ENCODE results near the gene CNOT6L.

Gene CNOT6L

GRCh38 chr4:77758804-77759203 is 60.4 kb downstream of the CNOT6L start:
- no peak for DNase-seq (ENCODE audit: low read depth, low spot score)
- H3K27me3 ChIP-seq (ENCODE audit: insufficient read depth, insufficient read length), result no peaks in the 10 kb centered on the region
- H3K9ac ChIP-seq (ENCODE audit: insufficient read length, low read depth), result no peak overlapping the region
- no peaks in the 10 kb centered on the region for H3K36me3 ChIP-seq (ENCODE audit: insufficient read depth, insufficient read length, low read length)
- TF ChIP-seq SUZ12 (IDR thresholded peaks at IDR 0.05; ENCODE audit: extremely low read depth, insufficient read depth, insufficient read length) (no peak), ZNF274 (IDR thresholded peaks at IDR 0.05; ENCODE audit: low read depth, low read length) (no peak), YY1 (IDR thresholded peaks at IDR 0.05; ENCODE audit: insufficient read depth, insufficient read length) (no peak)
- H3K4me1 ChIP-seq (ENCODE audit: insufficient read depth, insufficient read length), result no peaks in the 10 kb centered on the region
- no peak overlapping the region for H3K4me3 ChIP-seq (ENCODE audit: insufficient read length, low read depth)
- H3K9me3 ChIP-seq (ENCODE audit: insufficient read depth, low read length), result peaks cover 18% of the 10 kb centered on the region

- Histone ChIP-seq H3K4me3 (ENCODE audit: insufficient read length, low read depth) (no peak overlapping the region), H3K27me3 (ENCODE audit: insufficient read depth, insufficient read length) (no peaks in the 10 kb centered on the region), H3K4me1 (ENCODE audit: insufficient read depth, insufficient read length) (no peaks in the 10 kb centered on the region), H3K36me3 (ENCODE audit: insufficient read depth, insufficient read length, low read length) (no peaks in the 10 kb centered on the region), H3K9ac (ENCODE audit: insufficient read length, low read depth) (no peak overlapping the region), H3K9me3 (ENCODE audit: insufficient read depth, low read length) (no peaks in the 10 kb centered on the region)
- DNase-seq (ENCODE audit: low read depth, low spot score), result no peak
- TF ChIP-seq SUZ12 (IDR thresholded peaks at IDR 0.05; ENCODE audit: extremely low read depth, insufficient read depth, insufficient read length) (no peak), YY1 (IDR thresholded peaks at IDR 0.05; ENCODE audit: insufficient read depth, insufficient read length) (no peak), ZNF274 (IDR thresholded peaks at IDR 0.05; ENCODE audit: low read depth, low read length) (no peak)
Observed at GRCh38 chr4:77751764-77752163, 67.4 kb downstream of the CNOT6L start.

DNA sequence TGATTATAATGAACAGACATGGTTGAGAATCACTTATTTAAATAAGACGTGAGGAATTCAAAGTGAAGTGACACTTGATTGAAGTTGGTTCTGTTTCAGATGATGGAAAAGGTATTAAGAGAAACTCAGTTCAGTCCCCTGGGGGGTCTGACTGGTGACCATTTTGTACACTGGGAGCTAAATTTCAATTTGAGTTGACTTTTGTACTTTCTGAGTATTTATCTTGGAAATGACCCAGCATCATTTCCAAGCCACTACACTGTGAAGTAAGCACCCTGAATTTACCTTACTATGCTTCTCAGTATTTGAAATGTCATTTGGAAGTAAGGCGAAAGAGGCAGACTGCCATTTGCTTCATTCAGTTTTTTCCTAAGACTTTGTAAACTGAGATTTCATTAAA is 73.4 kb downstream of the CNOT6L start:
- no peak overlapping the region for H3K9ac ChIP-seq (ENCODE audit: insufficient read length, low read depth)
- no peaks in the 10 kb centered on the region for H3K36me3 ChIP-seq (ENCODE audit: insufficient read depth, insufficient read length, low read length)
- no peak for DNase-seq (ENCODE audit: low read depth, low spot score)
- H3K9me3 ChIP-seq (ENCODE audit: insufficient read depth, low read length), result no peaks in the 10 kb centered on the region
- H3K27me3 ChIP-seq (ENCODE audit: insufficient read depth, insufficient read length), result no peaks in the 10 kb centered on the region
- H3K4me3 ChIP-seq (ENCODE audit: insufficient read length, low read depth), result no peak overlapping the region
- H3K4me1 ChIP-seq (ENCODE audit: insufficient read depth, insufficient read length), result no peaks in the 10 kb centered on the region
- TF ChIP-seq SUZ12 (IDR thresholded peaks at IDR 0.05; ENCODE audit: extremely low read depth, insufficient read depth, insufficient read length) (no peak), YY1 (IDR thresholded peaks at IDR 0.05; ENCODE audit: insufficient read depth, insufficient read length) (no peak), ZNF274 (IDR thresholded peaks at IDR 0.05; ENCODE audit: low read depth, low read length) (no peak)

DNA sequence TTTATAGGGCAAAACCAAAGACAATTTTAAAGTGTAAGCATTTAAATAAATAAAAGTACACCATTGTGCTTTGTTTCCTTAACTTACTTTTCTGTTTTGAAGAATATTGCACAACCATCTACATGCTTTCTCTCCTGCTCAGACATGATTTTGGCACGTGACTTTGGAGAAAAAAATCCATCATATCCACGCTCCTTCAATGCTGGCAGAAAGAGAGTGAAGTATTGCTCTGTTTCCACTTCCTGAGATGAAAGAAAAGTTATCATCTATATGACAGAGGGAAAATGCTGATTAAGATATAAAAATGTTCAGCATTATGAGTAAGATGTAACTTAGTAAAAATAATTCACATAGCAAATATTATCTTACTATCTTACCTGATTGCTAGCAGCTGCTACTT is 77.1 kb downstream of the CNOT6L start:
- Histone ChIP-seq H3K9me3 (ENCODE audit: insufficient read depth, low read length) (no peaks in the 10 kb centered on the region), H3K9ac (ENCODE audit: insufficient read length, low read depth) (no peak overlapping the region), H3K4me3 (ENCODE audit: insufficient read length, low read depth) (no peak overlapping the region), H3K36me3 (ENCODE audit: insufficient read depth, insufficient read length, low read length) (no peaks in the 10 kb centered on the region), H3K27me3 (ENCODE audit: insufficient read depth, insufficient read length) (no peaks in the 10 kb centered on the region), H3K4me1 (ENCODE audit: insufficient read depth, insufficient read length) (no peaks in the 10 kb centered on the region)
- DNase-seq (ENCODE audit: low read depth, low spot score), result no peak
- TF ChIP-seq ZNF274 (IDR thresholded peaks at IDR 0.05; ENCODE audit: low read depth, low read length), result no peak
- TF ChIP-seq SUZ12 (IDR thresholded peaks at IDR 0.05; ENCODE audit: extremely low read depth, insufficient read depth, insufficient read length), result no peak
- no peak for TF ChIP-seq YY1 (IDR thresholded peaks at IDR 0.05; ENCODE audit: insufficient read depth, insufficient read length)

DNA sequence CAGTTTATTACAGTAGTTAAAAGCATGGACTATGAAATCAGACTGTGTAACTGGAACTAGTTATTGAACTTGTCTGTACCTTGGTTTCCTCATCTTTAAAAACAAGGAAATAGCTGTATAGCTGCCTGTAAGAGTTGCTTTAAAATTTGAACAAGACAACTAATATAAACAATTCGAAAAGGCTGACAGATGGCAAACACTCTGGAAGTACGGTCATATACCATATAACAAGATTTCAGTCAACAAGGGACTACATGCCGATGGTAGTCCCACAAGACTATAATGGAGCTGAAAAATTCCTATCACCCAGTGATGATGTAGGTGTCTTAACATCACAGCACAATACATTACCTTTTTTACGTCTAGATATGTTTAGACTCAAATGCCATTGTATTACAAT is 78.7 kb downstream of the CNOT6L start:
- H3K27me3 ChIP-seq (ENCODE audit: insufficient read depth, insufficient read length), result no peaks in the 10 kb centered on the region
- no peaks in the 10 kb centered on the region for H3K4me1 ChIP-seq (ENCODE audit: insufficient read depth, insufficient read length)
- no peak for DNase-seq (ENCODE audit: low read depth, low spot score)
- no peak overlapping the region for H3K9ac ChIP-seq (ENCODE audit: insufficient read length, low read depth)
- no peaks in the 10 kb centered on the region for H3K9me3 ChIP-seq (ENCODE audit: insufficient read depth, low read length)
- no peak for TF ChIP-seq ZNF274 (IDR thresholded peaks at IDR 0.05; ENCODE audit: low read depth, low read length)
- TF ChIP-seq SUZ12 (IDR thresholded peaks at IDR 0.05; ENCODE audit: extremely low read depth, insufficient read depth, insufficient read length), result no peak
- no peak for TF ChIP-seq YY1 (IDR thresholded peaks at IDR 0.05; ENCODE audit: insufficient read depth, insufficient read length)
- H3K4me3 ChIP-seq (ENCODE audit: insufficient read length, low read depth), result no peak overlapping the region
- no peaks in the 10 kb centered on the region for H3K36me3 ChIP-seq (ENCODE audit: insufficient read depth, insufficient read length, low read length)

DNA sequence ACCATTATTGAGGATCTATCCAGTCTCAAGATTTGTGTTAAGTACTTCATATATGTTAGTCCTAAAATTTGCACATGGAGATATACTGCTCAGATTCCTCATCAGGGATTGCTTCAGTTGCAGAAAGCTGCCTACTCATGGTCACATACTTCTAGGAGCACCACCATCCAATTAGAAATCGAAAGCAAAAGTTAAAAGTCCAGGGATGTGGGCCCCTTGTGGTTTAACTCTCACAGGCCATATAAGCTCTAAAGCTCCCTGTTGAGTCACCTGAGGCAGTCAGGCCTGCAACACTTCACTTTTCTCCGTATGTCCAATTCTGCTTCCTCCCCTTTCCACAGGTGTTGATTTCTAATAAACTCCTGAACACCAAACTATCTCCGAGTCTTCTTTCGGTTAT is 84.2 kb downstream of the CNOT6L start:
- Histone ChIP-seq H3K27me3 (ENCODE audit: insufficient read depth, insufficient read length) (no peaks in the 10 kb centered on the region), H3K4me1 (ENCODE audit: insufficient read depth, insufficient read length) (no peaks in the 10 kb centered on the region), H3K36me3 (ENCODE audit: insufficient read depth, insufficient read length, low read length) (peaks cover 2% of the 10 kb centered on the region), H3K9ac (ENCODE audit: insufficient read length, low read depth) (no peak overlapping the region), H3K4me3 (ENCODE audit: insufficient read length, low read depth) (no peak overlapping the region), H3K9me3 (ENCODE audit: insufficient read depth, low read length) (no peaks in the 10 kb centered on the region)
- TF ChIP-seq SUZ12 (IDR thresholded peaks at IDR 0.05; ENCODE audit: extremely low read depth, insufficient read depth, insufficient read length) (no peak), ZNF274 (IDR thresholded peaks at IDR 0.05; ENCODE audit: low read depth, low read length) (no peak), YY1 (IDR thresholded peaks at IDR 0.05; ENCODE audit: insufficient read depth, insufficient read length) (no peak)
- DNase-seq (ENCODE audit: low read depth, low spot score), result no peak

DNA sequence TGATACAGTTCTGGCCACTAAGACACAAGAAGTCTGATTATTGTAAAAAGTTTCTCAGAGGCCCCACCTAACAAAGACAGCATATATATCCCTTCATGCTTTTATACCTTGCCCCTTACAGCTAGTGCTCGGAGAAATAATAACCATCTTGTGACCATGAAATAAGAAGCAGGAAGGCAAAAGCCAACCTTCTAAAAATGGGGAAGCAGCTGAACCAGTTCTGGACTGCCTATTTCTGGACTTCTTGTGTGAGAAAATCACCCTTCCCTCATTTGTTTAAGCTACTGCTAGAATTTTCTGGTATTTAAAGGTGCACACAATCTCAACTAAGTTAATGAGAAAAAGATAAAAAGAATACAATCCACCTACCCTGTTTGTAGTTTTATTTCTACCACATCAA is 87.5 kb downstream of the CNOT6L start:
- Histone ChIP-seq H3K4me1 (ENCODE audit: insufficient read depth, insufficient read length) (no peaks in the 10 kb centered on the region), H3K4me3 (ENCODE audit: insufficient read length, low read depth) (no peak overlapping the region), H3K27me3 (ENCODE audit: insufficient read depth, insufficient read length) (no peaks in the 10 kb centered on the region), H3K9ac (ENCODE audit: insufficient read length, low read depth) (no peak overlapping the region), H3K9me3 (ENCODE audit: insufficient read depth, low read length) (no peaks in the 10 kb centered on the region), H3K36me3 (ENCODE audit: insufficient read depth, insufficient read length, low read length) (peaks cover 11% of the 10 kb centered on the region)
- TF ChIP-seq ZNF274 (IDR thresholded peaks at IDR 0.05; ENCODE audit: low read depth, low read length) (no peak), YY1 (IDR thresholded peaks at IDR 0.05; ENCODE audit: insufficient read depth, insufficient read length) (no peak)
- DNase-seq (ENCODE audit: low read depth, low spot score), result no peak

GRCh38 chr4:77728420-77728819 is 90.7 kb downstream of the CNOT6L start:
- Histone ChIP-seq H3K27me3 (ENCODE audit: insufficient read depth, insufficient read length) (no peaks in the 10 kb centered on the region), H3K9ac (ENCODE audit: insufficient read length, low read depth) (no peak overlapping the region), H3K36me3 (ENCODE audit: insufficient read depth, insufficient read length, low read length) (peaks cover 11% of the 10 kb centered on the region), H3K9me3 (ENCODE audit: insufficient read depth, low read length) (no peaks in the 10 kb centered on the region), H3K4me3 (ENCODE audit: insufficient read length, low read depth) (no peak overlapping the region), H3K4me1 (ENCODE audit: insufficient read depth, insufficient read length) (no peaks in the 10 kb centered on the region)
- TF ChIP-seq YY1 (IDR thresholded peaks at IDR 0.05; ENCODE audit: insufficient read depth, insufficient read length), result no peak
- no peak for TF ChIP-seq SUZ12 (IDR thresholded peaks at IDR 0.05; ENCODE audit: extremely low read depth, insufficient read depth, insufficient read length)
- no peak for TF ChIP-seq ZNF274 (IDR thresholded peaks at IDR 0.05; ENCODE audit: low read depth, low read length)
- no peak for DNase-seq (ENCODE audit: low read depth, low spot score)
